Ectodermal cell (in vitro differentiated cells): ENCODE measurements around the gene MCF2L.

Source experiments
- H3K27ac ChIP-seq: 2 replicates; pipeline ENCODE4 v1.7.0; 2013; ENCODE audit warnings: mild to moderate bottlenecking, low read depth, low read length; ENCODE audit not compliant: insufficient read depth, poor library complexity, severe bottlenecking
- H3K27me3 ChIP-seq: 2 replicates; pipeline ENCODE4 v1.7.0; 2013; ENCODE audit warnings: mild to moderate bottlenecking, low read length; ENCODE audit not compliant: insufficient read depth, control insufficient read depth, poor library complexity, severe bottlenecking
- H3K36me3 ChIP-seq: one replicate; pipeline ENCODE4 v1.7.0; 2013; ENCODE audit warnings: low read length; ENCODE audit not compliant: control insufficient read depth, insufficient read depth
- H3K4me1 ChIP-seq: one replicate; pipeline ENCODE4 v1.7.0; 2013; ENCODE audit warnings: low read length; ENCODE audit not compliant: control insufficient read depth, insufficient read depth
- H3K4me3 ChIP-seq: 2 replicates; pipeline ENCODE4 v1.7.0; 2013; ENCODE audit warnings: low read depth, low read length, control low read depth; ENCODE audit not compliant: insufficient read depth
- H3K9me3 ChIP-seq: 2 replicates; pipeline ENCODE4 v1.7.0; 2013; ENCODE audit warnings: mild to moderate bottlenecking, low read length, moderate library complexity; ENCODE audit not compliant: control insufficient read depth
- WGBS, 2 experiments: methylation state at CpG; one replicate each; pipeline ENCODE4 v1.1.7; 2013; ENCODE audit warnings: missing lambda C conversion rate in 2 of 2; 5-methylcytosine and 5-hydroxymethylcytosine counted together

The MCF2L gene

DNA sequence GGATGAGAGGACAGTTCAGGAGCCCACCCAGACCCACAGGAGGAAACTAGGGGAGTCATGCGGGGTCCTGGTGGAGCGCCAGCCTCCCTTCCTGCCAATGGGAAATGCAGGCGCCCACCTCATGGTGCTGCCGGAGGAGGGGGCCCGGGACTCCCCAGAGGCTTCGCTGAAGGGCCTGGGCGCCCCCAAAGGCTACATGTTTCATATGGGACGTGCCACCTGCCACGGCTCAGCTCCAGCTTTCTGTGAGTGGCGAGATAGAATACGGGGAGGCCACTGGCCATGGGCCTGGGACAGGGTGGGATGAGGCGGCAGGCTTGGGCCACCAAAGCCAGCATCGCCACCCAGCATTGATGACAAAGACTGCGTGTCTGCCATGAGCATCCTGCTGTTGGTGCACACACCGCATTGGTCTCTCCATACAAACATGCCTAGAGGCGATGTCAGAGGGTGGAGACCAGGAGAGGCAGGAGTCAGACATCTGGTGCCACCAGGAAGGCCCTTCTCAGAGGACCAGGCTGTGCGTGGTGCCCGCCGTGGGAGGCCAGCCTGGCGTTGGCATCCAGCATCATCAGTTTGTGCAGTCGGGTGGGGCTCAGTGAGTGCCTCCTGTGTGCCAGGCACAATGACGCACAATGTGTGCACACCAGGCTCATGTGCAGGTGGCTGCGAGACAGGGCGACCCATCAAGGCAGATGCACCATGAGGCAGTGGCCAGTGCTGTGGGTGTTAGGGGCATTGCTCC is 152.3 kb downstream of the MCF2L start:
- 95 to 96% methylated on average over 24 of the region's 24 CpGs for WGBS, 2 experiments
- H3K4me1 ChIP-seq = peaks cover 14% of the 10 kb centered on the region
- no peaks in the 10 kb centered on the region for H3K27me3 ChIP-seq
- no peak overlapping the region for H3K4me3 ChIP-seq
- no peak overlapping the region for H3K27ac ChIP-seq
- H3K36me3 ChIP-seq = no peaks in the 10 kb centered on the region
- H3K9me3 ChIP-seq = no peaks in the 10 kb centered on the region

DNA sequence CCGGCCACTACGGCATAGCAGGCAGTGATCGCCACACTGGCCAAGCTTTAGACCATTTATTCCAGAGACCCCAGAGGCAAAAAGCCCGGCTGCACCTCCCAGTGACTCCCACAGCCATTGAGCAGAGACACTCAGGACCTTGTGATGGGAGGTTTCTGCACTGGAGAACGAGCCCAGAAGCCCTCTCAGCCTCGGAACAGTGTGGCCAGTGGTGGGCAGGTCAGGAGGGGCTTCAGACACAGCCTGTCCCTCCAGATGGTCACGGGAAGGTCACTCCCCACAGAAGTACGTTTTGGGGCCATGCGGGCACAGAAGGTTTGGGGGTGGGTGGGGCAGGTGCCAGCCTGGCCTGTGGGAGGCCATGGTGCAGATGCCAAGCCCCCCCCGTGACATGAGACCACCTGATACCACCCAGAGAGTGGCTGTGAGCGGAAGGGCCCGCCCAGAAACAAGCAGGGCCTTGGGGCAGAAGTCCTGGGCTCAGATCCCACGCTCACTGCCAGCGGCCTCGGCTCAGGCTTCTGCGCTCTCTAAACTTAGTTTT is 153.0 kb downstream of the MCF2L start:
- Histone ChIP-seq H3K4me3 (no peak overlapping the region), H3K9me3 (no peaks in the 10 kb centered on the region), H3K36me3 (no peaks in the 10 kb centered on the region), H3K27me3 (no peaks in the 10 kb centered on the region), H3K27ac (no peak overlapping the region), H3K4me1 (peaks cover 14% of the 10 kb centered on the region)
- WGBS, 2 experiments = 93 to 95% methylated on average over 16 of the region's 16 CpGs

DNA sequence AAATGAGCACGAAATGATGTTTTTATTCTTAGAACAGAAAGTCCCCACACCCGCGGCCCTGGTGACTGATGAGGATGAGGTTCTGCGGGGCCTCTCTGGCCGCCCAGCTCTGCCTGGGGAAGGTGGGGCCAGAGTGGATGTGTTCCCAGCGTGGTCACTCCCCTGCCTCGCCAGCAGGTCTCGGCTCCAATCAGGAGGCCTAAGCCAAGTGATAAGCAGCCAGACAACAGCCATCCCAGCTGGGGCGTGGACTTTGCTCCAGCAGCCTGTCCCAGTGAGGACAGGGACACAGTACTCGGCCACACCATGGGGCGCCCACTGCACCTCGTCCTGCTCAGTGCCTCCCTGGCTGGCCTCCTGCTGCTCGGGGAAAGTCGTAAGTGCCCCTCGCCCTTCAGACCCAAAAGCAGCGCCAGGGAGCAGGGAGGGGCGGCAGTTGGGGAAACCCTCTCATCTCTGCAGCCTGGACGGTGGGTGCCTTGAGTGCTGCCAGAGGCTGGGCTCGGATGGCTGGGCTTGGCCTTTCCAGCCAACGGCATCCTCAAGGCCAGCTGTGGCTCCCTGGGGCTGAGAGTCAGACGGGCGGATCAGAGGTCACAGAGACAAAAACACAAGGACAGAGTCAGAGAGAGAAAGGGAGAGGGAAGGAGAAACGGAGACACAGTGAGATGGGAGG is 153.7 kb downstream of the MCF2L start, which contains the start of gene F10:
Gene F10 (plus strand): TSS at position 250 of the 676 bp plus-strand sequence. CDS start 57 bp downstream, at position 307.
- no peaks in the 10 kb centered on the region for H3K36me3 ChIP-seq
- H3K4me3 ChIP-seq = no peak within 1 kb of the TSS
- H3K9me3 ChIP-seq = no peaks in the 10 kb centered on the region
- 40 to 43% methylated on average over 23 of the region's 23 CpGs for WGBS, 2 experiments
- H3K27me3 ChIP-seq = no peaks in the 10 kb centered on the region
- peaks cover 14% of the 10 kb centered on the region for H3K4me1 ChIP-seq
- no peak within 1 kb of the TSS for H3K27ac ChIP-seq

DNA sequence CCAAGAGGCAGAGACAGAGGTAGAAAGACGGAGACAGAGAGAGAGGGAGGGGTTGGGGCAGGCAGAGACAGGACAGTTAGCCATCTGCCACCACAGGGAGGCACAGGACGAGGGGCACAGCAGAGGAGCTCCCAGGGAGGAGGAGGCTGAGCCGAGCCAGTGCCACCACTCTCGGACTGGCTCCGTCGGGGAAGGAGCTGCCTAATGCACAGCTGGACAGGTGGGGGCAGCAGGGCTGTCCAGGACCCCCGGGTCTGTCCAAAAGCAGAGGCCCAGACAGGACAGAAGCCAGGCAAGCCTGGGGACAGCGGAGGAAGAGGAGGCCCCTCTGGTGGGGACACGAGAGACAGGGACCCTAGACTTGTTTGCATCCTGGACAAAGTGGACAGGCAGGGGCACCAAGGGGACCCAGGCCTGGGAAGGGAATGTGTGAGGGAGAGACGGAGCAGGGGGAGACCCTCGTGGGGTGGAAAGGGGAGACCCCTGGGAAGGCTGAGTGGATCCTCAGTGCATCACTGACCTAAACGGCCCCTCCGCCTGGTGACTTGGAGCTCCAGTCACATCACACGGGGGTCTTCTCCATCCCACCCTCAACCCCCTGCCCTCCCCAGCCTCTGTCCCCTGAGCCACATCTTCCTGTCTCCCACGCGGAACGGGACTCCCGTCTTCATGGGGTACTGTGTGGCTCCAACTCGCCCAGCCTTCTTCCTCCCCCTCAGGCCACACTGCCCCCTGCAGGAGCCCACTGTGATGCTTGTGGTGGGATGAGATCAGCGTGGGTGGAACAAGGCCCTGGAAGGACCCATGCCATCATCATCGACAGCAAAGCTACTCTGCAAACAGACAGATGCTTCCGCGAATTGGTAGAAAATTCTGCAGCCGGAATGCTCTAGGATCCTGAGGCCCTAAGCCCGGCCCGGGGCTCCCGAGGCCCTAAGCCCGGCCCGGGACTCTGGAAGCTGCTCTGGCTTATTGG is 154.5 kb downstream of the MCF2L start:
- H3K9me3 ChIP-seq = no peaks in the 10 kb centered on the region
- H3K4me1 ChIP-seq = peaks cover 14% of the 10 kb centered on the region
- H3K27ac ChIP-seq = no peak overlapping the region
- no peak overlapping the region for H3K4me3 ChIP-seq
- no peaks in the 10 kb centered on the region for H3K36me3 ChIP-seq
- H3K27me3 ChIP-seq = no peaks in the 10 kb centered on the region
- 85 to 87% methylated on average over 29 of the region's 29 CpGs for WGBS, 2 experiments

DNA sequence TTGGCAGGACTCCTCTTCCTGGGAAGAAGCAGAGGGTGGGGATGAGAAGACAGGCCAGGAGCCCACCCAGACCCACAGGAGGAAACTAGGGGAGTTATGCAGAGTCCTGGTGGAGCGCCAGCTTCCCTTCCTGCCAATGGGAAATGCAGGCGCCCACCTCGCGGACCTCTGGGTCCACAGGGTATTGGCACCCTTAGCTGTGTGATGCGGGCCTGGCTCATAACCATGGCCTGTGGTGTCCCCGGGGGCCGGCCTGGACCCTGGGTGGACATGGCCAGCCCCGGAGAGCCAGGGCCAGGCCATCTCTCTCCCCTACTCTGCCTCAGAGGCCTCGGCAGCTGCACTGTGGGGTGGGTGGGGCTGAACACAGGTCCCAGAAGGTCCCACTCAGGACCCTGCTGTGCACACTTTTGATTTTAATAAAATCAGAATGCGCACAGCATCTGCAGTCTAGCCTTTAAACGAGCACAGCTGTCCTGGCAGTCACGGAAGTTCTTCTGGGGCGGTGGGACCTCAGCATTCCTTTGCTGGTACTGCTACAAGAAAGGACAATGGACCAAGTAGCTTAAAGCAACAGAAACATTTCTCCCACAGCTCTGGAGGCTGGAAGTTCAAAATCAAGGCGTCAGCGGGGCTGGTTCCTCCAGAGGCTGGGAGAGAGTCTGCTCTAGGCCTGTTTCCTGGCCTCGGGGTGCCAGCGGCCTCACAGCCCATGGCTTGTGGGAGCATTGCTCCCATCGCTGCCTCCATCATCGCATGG is 155.4 kb downstream of the MCF2L start:
- Histone ChIP-seq H3K4me3 (no peak overlapping the region), H3K27ac (no peak overlapping the region), H3K27me3 (no peaks in the 10 kb centered on the region), H3K36me3 (no peaks in the 10 kb centered on the region), H3K9me3 (no peaks in the 10 kb centered on the region), H3K4me1 (peaks cover 14% of the 10 kb centered on the region)
- WGBS, 2 experiments = 95 to 96% methylated on average over 19 of the region's 19 CpGs

DNA sequence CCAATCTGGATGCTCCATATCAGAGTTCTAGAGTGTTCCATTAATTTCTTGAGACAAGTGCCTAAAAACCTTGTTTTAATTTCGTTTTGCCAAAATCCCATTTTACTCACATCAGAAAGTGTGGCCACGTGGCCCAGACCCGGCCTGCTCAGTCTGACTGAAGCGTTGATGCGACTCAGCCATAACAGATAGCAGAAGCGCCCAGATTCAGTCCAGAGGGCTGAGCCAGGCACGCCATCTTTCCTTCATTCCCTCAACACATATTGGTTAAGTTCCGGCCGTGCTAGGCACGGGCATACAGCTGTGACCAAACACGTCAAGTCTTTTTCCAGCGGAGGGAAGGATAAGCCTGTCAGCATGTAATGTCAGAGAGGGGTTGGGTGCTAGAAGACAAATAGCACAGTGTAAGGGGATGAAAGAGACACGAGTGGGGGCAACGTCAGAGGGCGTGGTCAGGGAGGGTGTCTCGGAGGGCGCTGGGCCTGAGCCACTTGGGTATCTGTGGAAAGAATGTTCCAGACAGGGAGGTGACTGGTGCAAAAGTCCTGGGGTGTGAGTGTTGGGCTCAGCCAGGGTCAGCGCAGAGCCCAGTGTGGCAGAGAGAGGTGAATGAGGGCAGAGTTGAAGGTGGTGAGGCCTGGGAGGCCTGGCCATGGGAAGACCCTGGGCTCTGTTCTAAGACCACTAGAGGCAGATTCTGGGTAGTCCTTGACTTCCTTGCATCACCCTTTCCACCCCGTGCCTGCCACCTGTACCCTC is 156.7 kb downstream of the MCF2L start:
- H3K27me3 ChIP-seq = no peaks in the 10 kb centered on the region
- H3K27ac ChIP-seq = no peak overlapping the region
- no peak overlapping the region for H3K4me3 ChIP-seq
- H3K4me1 ChIP-seq = peaks cover 14% of the 10 kb centered on the region
- no peaks in the 10 kb centered on the region for H3K36me3 ChIP-seq
- WGBS, 2 experiments = 93 to 94% methylated on average over 19 of the region's 19 CpGs
- no peaks in the 10 kb centered on the region for H3K9me3 ChIP-seq

DNA sequence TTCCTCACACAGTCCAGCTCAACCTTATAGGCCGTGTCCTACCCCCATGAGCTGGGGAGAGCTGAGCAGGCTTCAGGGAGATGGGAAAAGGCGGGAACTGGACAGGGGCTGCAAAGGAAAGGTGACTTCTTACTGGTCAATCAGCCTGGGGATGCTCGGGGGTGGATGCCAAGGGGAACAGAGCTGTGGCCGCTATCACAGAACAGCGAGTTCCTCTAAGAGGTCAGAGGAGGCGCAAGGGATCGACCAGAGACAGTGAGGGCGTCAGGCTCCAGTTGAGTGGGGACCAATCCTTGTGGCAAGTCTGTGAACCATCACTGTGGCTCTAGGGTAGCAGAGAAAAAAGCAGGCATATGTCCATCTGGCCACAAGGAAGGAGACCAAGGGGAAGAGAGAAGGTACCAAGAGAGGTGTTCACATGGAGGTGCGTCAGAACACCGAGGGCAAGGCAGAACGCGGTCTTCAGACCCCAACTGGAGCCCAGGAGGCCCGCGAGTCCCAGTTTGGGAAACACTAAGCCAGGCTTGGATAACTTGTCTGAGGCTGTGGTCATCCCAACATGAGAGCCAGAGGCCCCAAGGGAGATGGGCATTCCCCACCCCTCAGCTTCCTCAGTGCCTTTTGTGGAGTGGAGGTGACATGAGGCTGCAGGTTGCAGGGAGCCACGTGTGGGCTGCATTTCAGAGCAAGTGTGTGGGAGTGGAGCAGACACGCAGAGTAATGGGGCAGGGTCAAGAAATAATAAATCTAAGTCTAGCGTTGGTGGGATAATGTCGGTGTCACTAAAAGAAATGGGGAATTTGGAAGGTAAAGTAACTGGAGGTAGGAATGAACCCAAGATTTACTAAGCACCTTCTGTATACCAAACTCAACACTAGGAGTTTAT is 157.5 kb downstream of the MCF2L start:
- no peak overlapping the region for H3K27ac ChIP-seq
- H3K4me1 ChIP-seq = peaks cover 14% of the 10 kb centered on the region
- no peaks in the 10 kb centered on the region for H3K27me3 ChIP-seq
- no peaks in the 10 kb centered on the region for H3K36me3 ChIP-seq
- H3K4me3 ChIP-seq = no peak overlapping the region
- no peaks in the 10 kb centered on the region for H3K9me3 ChIP-seq
- WGBS, 2 experiments = 93 to 94% methylated on average over 18 of the region's 18 CpGs

DNA sequence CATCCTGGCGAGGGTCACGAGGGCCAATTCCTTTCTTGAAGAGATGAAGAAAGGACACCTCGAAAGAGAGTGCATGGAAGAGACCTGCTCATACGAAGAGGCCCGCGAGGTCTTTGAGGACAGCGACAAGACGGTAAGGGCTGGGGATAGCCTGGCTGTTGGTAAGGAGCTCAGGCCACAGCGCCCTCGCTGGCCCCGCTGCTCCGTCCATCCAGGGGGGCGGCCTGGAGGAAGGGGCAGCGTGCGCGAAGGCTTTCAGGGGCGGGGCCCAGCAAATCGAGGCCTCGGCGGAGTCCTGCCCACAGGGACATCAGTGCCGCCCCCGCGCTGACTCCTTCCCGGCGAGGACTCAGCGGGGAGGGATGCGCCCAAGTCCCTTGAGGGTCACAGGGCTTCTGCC is 160.5 kb downstream of the MCF2L start:
- no peak overlapping the region for H3K4me3 ChIP-seq
- no peaks in the 10 kb centered on the region for H3K36me3 ChIP-seq
- H3K9me3 ChIP-seq = no peaks in the 10 kb centered on the region
- no peaks in the 10 kb centered on the region for H3K4me1 ChIP-seq
- H3K27ac ChIP-seq = no peak overlapping the region
- 89 to 90% methylated on average over 26 to 27 of the region's 27 CpGs for WGBS, 2 experiments
- no peaks in the 10 kb centered on the region for H3K27me3 ChIP-seq
